ENCODE measurements around the gene GYS1.
"Not testable (repeated sequence)": the region's sequence is repeated elsewhere in the genome, so short reads cannot be mapped to it uniquely, and the experiment has no call there.

GYS1 gene

GRCh38 chr19:48993175-48994034, at the start of gene GYS1, which contains the start of gene RUVBL2:
Gene GYS1 (minus strand): TSS chr19:48993309. CDS start chr19:48993112, 197 bp downstream.
Gene RUVBL2 (plus strand): TSS chr19:48993887. CDS start chr19:48993912, 25 bp downstream.
- DNase-seq: peak; percentile 100

GRCh38 chr19:49042666-49043065, 49.6 kb upstream of the GYS1 start:
- DNase-seq: not testable (repeated sequence)

GRCh38 chr19:49042177-49042576, 49.1 kb upstream of the GYS1 start:
- no peak for DNase-seq

GRCh38 chr19:49039736-49040135, 46.6 kb upstream of the GYS1 start:
- not testable (repeated sequence) for DNase-seq

GRCh38 chr19:49038557-49039276, 45.6 kb upstream of the GYS1 start:
- DNase-seq: not testable (repeated sequence)

- DNase-seq: not testable (repeated sequence)
These were observed 45.0 kb upstream of the GYS1 start for GRCh38 chr19:49038111-49038510.

GRCh38 chr19:49036815-49037214, 43.7 kb upstream of the GYS1 start, which contains the start of gene CGB1:
Gene CGB1 (minus strand): TSS chr19:49036895. CDS start chr19:49036711, 184 bp downstream.
- peak; percentile 68 for DNase-seq

- DNase-seq: peak; percentile 83
These were observed 38.7 kb upstream of the GYS1 start, which contains the start of gene CGB2 for GRCh38 chr19:49031642-49032301. Gene CGB2 (plus strand): TSS chr19:49031890. CDS start chr19:49032096, 206 bp downstream.

GRCh38 chr19:49030323-49030722, 37.2 kb upstream of the GYS1 start:
- not testable (repeated sequence) for DNase-seq

GRCh38 chr19:49029749-49030148, 36.6 kb upstream of the GYS1 start:
- DNase-seq: not testable (repeated sequence)

- DNase-seq: not testable (repeated sequence)
These were observed 35.6 kb upstream of the GYS1 start for GRCh38 chr19:49028686-49029085.

GRCh38 chr19:49025599-49025998, 32.5 kb upstream of the GYS1 start:
- not testable (repeated sequence) for DNase-seq

GRCh38 chr19:49025088-49025487, 32.0 kb upstream of the GYS1 start:
- not testable (repeated sequence) for DNase-seq

GRCh38 chr19:49024233-49024632, 31.1 kb upstream of the GYS1 start, which contains the start of gene CGB3:
Gene CGB3 (minus strand): TSS chr19:49024333. CDS start chr19:49023971, 362 bp downstream.
- not testable (repeated sequence) for DNase-seq

- DNase-seq: no peak
These were observed 29.0 kb upstream of the GYS1 start for GRCh38 chr19:49022116-49022515.

- DNase-seq: peak; percentile 18
These were observed 28.1 kb upstream of the GYS1 start for GRCh38 chr19:49020931-49021895.

GRCh38 chr19:49020342-49020741, 27.2 kb upstream of the GYS1 start:
- DNase-seq: no peak

- DNase-seq: peak; percentile 64
These were observed 26.3 kb upstream of the GYS1 start for GRCh38 chr19:49019242-49019932.

GRCh38 chr19:49018388-49019241, 25.5 kb upstream of the GYS1 start:
- peak; percentile 46 for DNase-seq
